PC-9 (cell line): ENCODE measurements around the gene SLC16A8. TPM values are rescaled to one million over a fixed set of nuclear protein-coding genes. Genes with fewer than 3 reads are reported as not detected.

Experiments used
- BruUV-seq: library from RNA; stranded (reverse); fragments of 400-500 nt; replicated peaks from 2 replicates; lab custom pipeline; 2021; lab: Mats Ljungman, UMichigan
- CTCF ChIA-PET: fragments of 300-600 bp; sonication (Branson Sonifier 250); formaldehyde crosslinking; loops from one replicate; lab custom pipeline; 2022; ENCODE audit warnings: antibody characterized with exemption; lab: Charles Lee
- POLR2A ChIA-PET: fragments of 300-600 bp; sonication (Branson Sonifier 250); formaldehyde crosslinking; loops from one replicate; lab custom pipeline; 2022; ENCODE audit warnings: antibody characterized with exemption; ENCODE audit not compliant: unreplicated experiment; lab: Charles Lee
- DNase-seq, 2 experiments: peaks; one replicate each; pipeline versions ENCODE4 v3.0.0 to v3.0.0-alpha.2; 2015 to 2022; ENCODE audit warnings: mixed read lengths in 1 of 2
- H2AFZ ChIP-seq: fragments of 200-600 bp; sonication (generic); 2 replicates; pipeline ENCODE4 v1.8.1; 2017; ENCODE audit warnings: antibody characterized with exemption
- H3F3A ChIP-seq: fragments of 200-600 bp; sonication (generic); 2 replicates; pipeline ENCODE4 v1.8.1; 2017; ENCODE audit warnings: antibody characterized with exemption, mild to moderate bottlenecking, low read depth; ENCODE audit not compliant: insufficient read depth
- H3K27ac ChIP-seq: fragments of 200-600 bp; sonication (generic); 2 replicates; pipeline ENCODE4 v1.6.1; 2016; ENCODE audit warnings: mixed run types
- H3K27me3 ChIP-seq: fragments of 200-600 bp; sonication (generic); 2 replicates; pipeline ENCODE4 v1.6.1; 2016; ENCODE audit warnings: low read depth, mixed run types; ENCODE audit not compliant: insufficient read depth
- H3K36me3 ChIP-seq: fragments of 200-600 bp; sonication (generic); 2 replicates; pipeline ENCODE4 v1.6.1; 2016; ENCODE audit warnings: low read depth, mixed run types
- H3K4me1 ChIP-seq: fragments of 200-600 bp; sonication (generic); replicated peaks from 2 replicates; pipeline ENCODE4 v1.6.1; 2016; ENCODE audit warnings: mixed run types; ENCODE audit not compliant: insufficient read depth
- H3K4me2 ChIP-seq: fragments of 200-600 bp; sonication (generic); 2 replicates; pipeline ENCODE4 v1.6.1; 2017; ENCODE audit warnings: mixed run types
- H3K4me3 ChIP-seq: fragments of 200-600 bp; sonication (generic); 2 replicates; pipeline ENCODE4 v1.6.1; 2016; ENCODE audit warnings: mixed run types
- H3K79me2 ChIP-seq: fragments of 200-600 bp; sonication (generic); 2 replicates; pipeline ENCODE4 v1.6.1; 2017; ENCODE audit warnings: low read depth, mixed run types
- H3K9me2 ChIP-seq: fragments of 200-600 bp; sonication (generic); 2 replicates; pipeline ENCODE4 v1.8.1; 2017; ENCODE audit warnings: mild to moderate bottlenecking; ENCODE audit not compliant: insufficient read depth
- H3K9me3 ChIP-seq: fragments of 200-600 bp; sonication (generic); 2 replicates; pipeline ENCODE4 v1.8.1; 2016; ENCODE audit warnings: low read depth; ENCODE audit not compliant: insufficient read depth
- H4K20me1 ChIP-seq: fragments of 200-600 bp; sonication (generic); 2 replicates; pipeline ENCODE4 v1.8.1; 2017; ENCODE audit not compliant: insufficient read depth
- CTCF ChIP-seq: fragments of 200-600 bp; sonication (generic); conservative IDR thresholded peaks from 2 replicates; pipeline ENCODE4 v1.6.1; 2017; ENCODE audit warnings: mixed run types, antibody characterized with exemption, mild to moderate bottlenecking, moderate library complexity
- EZH2 ChIP-seq: fragments of 200-600 bp; sonication (generic); IDR thresholded peaks from 2 replicates; pipeline ENCODE4 v1.8.0; 2017; ENCODE audit warnings: antibody characterized with exemption, low read depth
- intact Hi-C: fragments of 100-400 bp; cut with micrococcal nuclease; formaldehyde crosslinking; loops from one replicate; pipeline ENCODE4 v1.10.0; 2022; ENCODE audit not compliant: unreplicated experiment
- total RNA-seq: library from RNA; stranded (reverse); gene quantifications from 2 replicates; pipeline ENCODE4 v1.2.3, GENCODE V29; 2021

The SLC16A8 gene
- total RNA-seq, 1 experiment from 2014 or later: not detected

GRCh38 chr22:38077595-38077994 lies 6.4 kb downstream of the SLC16A8 start:
- no peak overlapping the region for H3K4me2 ChIP-seq
- H2AFZ ChIP-seq: no peak overlapping the region
- H3K4me1 ChIP-seq: no peaks in the 10 kb centered on the region
- H3K36me3 ChIP-seq: 0 out of 2 replicates have a peak, but pooled peaks cover 3% of the 10 kb centered on the region
- H3K27me3 ChIP-seq: no peaks in the 10 kb centered on the region
- no peaks in the 10 kb centered on the region for H3K9me2 ChIP-seq
- ChIA-PET CTCF (no interaction called here), POLR2A (no interaction called here)
- H4K20me1 ChIP-seq: no peaks in the 10 kb centered on the region; the same call in 1 of the 2 replicates
- no peaks in the 10 kb centered on the region for H3K79me2 ChIP-seq
- H3K4me3 ChIP-seq: no peak overlapping the region
- peaks cover 17% of the 10 kb centered on the region; the same call in 1 of the 2 replicates for H3F3A ChIP-seq
- H3K27ac ChIP-seq: no peak overlapping the region
- TF ChIP-seq EZH2 (no peak), CTCF (no peak)
- no peak for DNase-seq
- intact Hi-C loops: no loop called here
- BruUV-seq: no TSS peak
- H3K9me3 ChIP-seq: no peaks in the 10 kb centered on the region

- H2AFZ ChIP-seq: no peak overlapping the region
- CTCF ChIA-PET: no interaction called here
- no peaks in the 10 kb centered on the region; the same call in 1 of the 2 replicates for H4K20me1 ChIP-seq
- H3K79me2 ChIP-seq: no peaks in the 10 kb centered on the region
- H3K36me3 ChIP-seq: 0 out of 2 replicates have a peak, but pooled peaks cover 3% of the 10 kb centered on the region
- peaks cover 17% of the 10 kb centered on the region; the same call in 1 of the 2 replicates for H3F3A ChIP-seq
- H3K4me3 ChIP-seq: no peak overlapping the region
- no peaks in the 10 kb centered on the region for H3K4me1 ChIP-seq
- POLR2A ChIA-PET: no interaction called here
- H3K9me3 ChIP-seq: no peaks in the 10 kb centered on the region
- intact Hi-C loops: no loop called here
- no peaks in the 10 kb centered on the region for H3K27me3 ChIP-seq
- H3K9me2 ChIP-seq: no peaks in the 10 kb centered on the region
- H3K4me2 ChIP-seq: no peak overlapping the region
- TF ChIP-seq EZH2 (no peak), CTCF (no peak)
- H3K27ac ChIP-seq: no peak overlapping the region
- no TSS peak for BruUV-seq
- no peak for DNase-seq
Observed at GRCh38 chr22:38077096-38077495, 6.9 kb downstream of the SLC16A8 start.

- intact Hi-C loops: no loop called here
- Histone ChIP-seq H3K9me2 (no peaks in the 10 kb centered on the region), H3F3A (peaks cover 17% of the 10 kb centered on the region; the same call in 1 of the 2 replicates), H3K79me2 (no peaks in the 10 kb centered on the region), H3K4me3 (no peak overlapping the region), H3K36me3 (0 out of 2 replicates have a peak, but pooled peaks cover 3% of the 10 kb centered on the region), H3K27ac (no peak overlapping the region), H4K20me1 (no peaks in the 10 kb centered on the region; the same call in 1 of the 2 replicates), H3K4me2 (no peak overlapping the region), H3K27me3 (no peaks in the 10 kb centered on the region), H3K9me3 (no peaks in the 10 kb centered on the region), H2AFZ (no peak overlapping the region), H3K4me1 (no peaks in the 10 kb centered on the region)
- no TSS peak for BruUV-seq
- ChIA-PET CTCF (no interaction called here), POLR2A (no interaction called here)
- no peak for DNase-seq
- TF ChIP-seq EZH2: no peak
Observed at GRCh38 chr22:38075961-38076360, 8.0 kb downstream of the SLC16A8 start.
